T1000 (cell line): Measurements from ENCODE around the gene CAV1.

Experiments used
- DNase-seq: peaks from one replicate; lab custom pipeline; 2025; ENCODE audit warnings: mixed read lengths; lab: John Stamatoyannopoulos, UW

CAV1 gene

GRCh38 chr7:116503835-116504234 lies 21.0 kb upstream of the CAV1 start:
- DNase-seq: no peak

GRCh38 chr7:116505278-116505677 lies 19.6 kb upstream of the CAV1 start:
- no peak for DNase-seq

GRCh38 chr7:116505823-116506222 lies 19.0 kb upstream of the CAV1 start:
- DNase-seq: no peak

GRCh38 chr7:116509982-116510579 lies 14.8 kb upstream of the CAV1 start:
- no peak for DNase-seq

DNA sequence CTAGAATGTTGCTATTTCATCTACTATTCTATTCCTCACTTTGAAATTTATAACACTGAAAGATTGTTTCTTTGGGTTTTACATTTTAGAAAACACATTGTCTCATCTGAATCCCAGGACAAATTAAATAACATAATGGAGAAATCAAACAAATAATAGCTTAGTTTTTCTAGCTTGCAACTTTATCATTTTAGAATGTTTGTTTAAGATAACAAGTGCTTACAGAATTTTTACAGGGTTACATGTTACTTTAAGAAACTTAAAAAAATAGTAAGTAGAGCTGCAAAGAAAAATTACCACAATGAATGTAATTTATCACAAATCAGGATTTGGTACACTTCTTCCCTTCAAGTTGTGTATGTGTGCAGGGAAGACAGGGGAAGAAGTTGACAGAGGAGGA lies 14.0 kb upstream of the CAV1 start:
- no peak for DNase-seq

GRCh38 chr7:116511552-116512519 lies 13.0 kb upstream of the CAV1 start:
- DNase-seq: no peak

- no peak for DNase-seq
Observed at GRCh38 chr7:116512520-116513188, 12.2 kb upstream of the CAV1 start.

GRCh38 chr7:116515584-116515983 lies 9.3 kb upstream of the CAV1 start:
- no peak for DNase-seq

DNA sequence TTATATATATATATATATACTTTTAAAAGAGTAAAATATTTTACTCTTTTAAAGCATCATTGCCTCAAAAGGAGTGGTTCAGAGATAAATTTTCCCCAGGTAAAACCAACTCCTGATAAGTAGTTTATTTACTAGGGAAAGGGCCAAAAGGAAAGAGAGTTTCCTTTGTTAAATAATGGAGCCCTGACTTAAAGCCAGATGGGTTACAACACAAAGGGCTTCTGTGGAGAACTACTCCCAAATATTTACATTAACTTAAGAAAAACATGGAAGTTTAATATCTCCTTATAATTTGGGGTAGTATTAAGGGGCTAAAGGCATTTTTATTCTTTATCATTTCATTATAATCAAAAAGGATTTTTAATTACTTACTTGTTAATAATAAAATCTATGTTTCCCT lies 8.5 kb upstream of the CAV1 start:
- DNase-seq: no peak

- no peak for DNase-seq
Observed at GRCh38 chr7:116517626-116518025, 7.2 kb upstream of the CAV1 start.

- DNase-seq: no peak
Observed at GRCh38 chr7:116518961-116519360, 5.9 kb upstream of the CAV1 start.

GRCh38 chr7:116521046-116521664 lies 3.7 kb upstream of the CAV1 start:
- DNase-seq: no peak

GRCh38 chr7:116522247-116522646 lies 2.6 kb upstream of the CAV1 start:
- no peak for DNase-seq

- DNase-seq: no peak
Observed at GRCh38 chr7:116524221-116524608, 621 bp upstream of the CAV1 start.

DNA sequence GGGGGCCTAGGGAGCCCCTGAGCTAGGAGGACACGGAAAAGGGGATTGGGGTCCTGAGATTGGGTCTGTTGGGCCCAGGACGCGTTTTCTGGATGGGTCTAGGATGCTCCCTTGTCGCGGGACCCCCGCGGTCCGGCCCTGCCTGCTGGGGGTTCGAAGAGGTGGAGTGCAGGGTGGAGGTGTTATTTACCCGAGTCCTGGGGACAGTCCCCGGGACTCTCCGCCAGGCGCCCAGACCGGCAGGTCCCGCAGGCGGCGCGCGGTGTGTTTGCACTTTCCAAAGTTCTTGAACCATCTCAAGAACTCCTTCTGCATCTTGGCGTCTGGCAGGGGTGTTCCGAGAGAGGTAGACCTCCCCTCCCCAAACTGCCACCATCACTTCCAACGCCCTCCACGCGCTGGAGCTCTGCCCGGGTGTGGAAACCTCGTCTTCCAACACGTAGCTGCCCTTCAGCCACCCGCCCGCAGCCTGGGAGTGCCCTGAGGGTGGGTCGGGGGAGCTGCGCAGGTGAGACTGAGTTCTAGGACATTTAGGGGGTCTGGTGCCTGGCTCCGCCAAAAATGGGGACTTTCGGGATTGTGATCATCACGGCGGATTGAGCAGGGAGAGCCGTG lies 569 bp downstream of the CAV1 start:
- no peak for DNase-seq

DNA sequence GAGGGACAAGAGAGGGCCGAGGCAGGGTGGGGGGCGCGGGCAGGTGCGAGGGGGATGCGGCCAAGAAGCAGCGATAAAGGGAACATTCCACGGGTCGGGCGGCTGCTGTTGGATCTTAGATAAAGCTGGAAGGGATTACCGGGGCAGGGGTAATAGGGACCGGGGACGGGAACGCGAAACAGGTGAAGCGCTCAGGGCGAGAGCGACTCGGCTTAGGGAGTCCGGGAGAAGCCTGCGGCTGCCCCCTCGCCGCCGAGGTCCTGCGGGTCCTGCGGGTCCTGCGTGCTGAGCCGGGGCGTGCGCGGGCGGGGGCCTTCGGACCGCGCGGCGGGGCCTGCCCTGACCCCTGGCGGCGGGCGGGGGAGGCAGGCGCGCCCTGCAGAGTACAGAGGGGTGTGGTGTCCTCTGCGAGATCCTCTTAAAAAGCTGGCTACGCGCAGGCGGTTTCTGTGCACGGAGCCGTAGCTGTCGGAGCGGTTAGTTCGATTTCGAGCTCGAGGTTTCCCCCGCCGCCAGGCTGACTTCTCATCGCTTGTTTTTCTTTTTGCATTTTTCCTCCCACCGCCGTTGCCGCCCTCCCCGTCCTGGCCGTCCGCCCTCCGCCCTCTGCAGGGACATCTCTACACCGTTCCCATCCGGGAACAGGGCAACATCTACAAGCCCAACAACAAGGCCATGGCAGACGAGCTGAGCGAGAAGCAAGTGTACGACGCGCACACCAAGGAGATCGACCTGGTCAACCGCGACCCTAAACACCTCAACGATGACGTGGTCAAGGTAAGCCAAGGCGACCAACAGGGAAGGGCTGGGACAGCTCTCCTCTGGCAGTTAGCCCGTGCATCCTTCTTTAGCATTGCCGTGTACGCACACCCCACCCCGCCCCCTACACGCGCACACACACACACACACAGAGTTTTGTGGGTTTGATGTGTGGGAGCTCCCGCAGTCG lies 1.4 kb downstream of the CAV1 start:
- DNase-seq: peak; percentile 60

DNA sequence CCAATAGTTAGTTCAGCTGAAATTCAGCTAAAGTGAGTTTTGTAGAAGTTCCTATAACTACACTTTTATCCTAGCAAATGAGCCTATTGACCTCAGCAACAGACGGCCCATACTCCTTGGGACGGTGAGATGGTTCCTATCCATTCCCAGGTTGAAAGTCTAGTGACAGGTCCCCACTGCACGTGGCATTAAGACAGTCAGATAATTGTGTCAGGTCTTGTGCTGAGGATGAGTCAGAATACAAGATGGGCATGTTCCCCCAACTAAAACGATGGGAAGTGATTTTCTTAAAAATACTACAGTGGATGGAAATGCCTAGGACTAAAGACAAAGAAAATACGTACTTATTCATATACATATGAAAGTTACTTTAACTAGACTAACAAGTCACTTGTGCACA lies 2.1 kb downstream of the CAV1 start:
- no peak for DNase-seq

DNA sequence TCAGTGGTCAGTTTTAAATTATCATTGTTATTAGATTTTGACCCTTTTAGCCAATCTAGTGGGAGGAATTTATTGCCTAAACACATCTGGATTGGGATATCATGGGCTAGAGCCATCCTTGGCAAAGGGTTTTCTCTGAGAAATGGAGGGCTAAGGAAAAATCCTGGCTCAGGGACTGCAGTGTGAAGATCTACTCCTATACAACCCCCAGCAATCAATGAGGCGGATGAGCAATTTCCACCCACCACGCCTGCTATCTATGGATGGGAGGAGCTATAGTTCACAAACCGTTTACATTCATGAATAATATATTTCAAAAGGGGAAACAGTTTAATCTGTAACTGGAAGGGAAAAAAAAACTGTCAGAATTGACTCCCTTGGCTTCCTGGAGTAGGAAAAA lies 2.7 kb downstream of the CAV1 start:
- DNase-seq: no peak

DNA sequence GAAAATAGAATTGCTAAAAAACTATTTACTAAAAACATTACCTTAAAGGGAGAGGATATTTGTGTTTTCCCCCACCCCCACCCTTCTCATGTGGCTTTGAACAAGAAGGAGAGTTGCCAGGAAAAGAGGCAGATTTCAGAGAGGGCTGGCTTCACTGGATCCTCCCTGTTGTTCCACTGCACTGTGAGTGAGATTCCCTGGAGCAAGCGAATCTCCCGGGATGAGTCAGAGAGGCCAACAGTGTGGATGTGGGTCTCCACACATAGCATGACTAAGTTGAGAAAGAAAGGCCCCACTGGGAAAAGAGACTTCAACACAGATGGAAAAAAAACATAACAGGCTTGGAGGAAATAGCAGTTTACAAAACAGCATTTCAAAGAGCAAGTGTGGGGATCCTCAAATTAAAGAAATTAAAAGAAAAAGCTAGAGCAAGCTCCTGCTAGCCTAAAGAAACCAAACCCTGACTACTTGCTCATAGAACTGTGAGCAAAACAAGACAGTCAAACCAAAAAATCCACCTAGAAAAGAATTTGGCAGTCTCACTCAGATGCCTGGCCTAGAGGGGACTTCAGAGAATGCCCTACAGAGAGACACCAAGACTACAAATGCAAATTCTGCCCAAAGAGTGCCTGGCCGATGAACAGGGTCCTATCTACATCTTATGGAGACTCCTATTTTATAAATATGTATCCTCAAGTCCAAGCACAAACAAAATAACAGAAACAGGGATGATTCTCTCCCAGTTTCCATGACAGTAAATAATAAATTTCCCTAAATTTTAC lies 3.4 kb downstream of the CAV1 start:
- DNase-seq: peak; percentile 38

DNA sequence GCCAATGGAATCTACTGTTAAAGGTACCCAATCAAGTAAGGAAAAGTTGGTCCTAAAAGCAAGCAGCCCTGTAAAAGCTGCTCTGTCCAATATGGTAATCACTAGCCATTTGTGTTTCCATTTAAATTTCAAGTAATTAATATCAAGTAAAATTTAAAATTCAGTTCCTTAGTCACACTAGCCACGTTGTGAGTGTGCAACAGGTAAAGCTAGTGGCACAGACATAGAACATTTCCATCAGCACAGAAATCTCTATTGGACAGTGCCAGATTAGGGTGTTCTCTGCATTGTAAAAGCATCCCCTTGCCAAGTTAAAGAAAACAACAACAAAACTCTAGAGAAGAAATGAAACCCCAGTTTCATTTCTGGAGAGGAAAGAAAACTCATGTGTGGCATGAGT lies 4.4 kb downstream of the CAV1 start:
- DNase-seq: no peak
